ENCODE results near the gene GSTT4.

DNA sequence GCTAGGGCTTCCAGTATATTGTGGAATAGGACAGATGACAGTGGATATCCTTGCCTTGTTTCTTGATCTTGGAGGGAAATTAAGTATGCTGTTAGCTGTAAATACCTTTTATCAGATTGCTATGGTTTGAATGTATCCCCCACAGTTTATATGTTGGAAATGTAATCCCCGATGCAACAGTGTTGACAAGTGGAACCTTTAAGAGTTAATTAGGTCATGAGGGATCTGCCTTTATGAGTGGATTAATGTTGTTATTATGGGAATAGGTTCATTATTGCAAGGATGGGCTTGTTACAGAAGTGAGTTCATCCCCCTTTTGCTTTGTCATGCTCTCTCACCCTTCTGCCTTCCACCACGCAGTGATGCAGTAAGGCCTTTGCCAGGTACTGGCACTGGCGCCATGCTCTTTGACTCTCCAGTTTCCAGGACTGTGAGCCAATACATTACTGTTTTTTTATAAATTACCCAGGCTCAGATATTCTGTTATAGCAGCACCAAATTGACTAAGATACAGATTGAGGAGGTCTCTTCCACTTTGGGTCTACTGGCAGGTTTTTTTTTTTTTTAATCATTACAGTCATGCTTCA lies 22.2 kb upstream of the GSTT4 start:
- TF ChIP-seq, protein P1, sequence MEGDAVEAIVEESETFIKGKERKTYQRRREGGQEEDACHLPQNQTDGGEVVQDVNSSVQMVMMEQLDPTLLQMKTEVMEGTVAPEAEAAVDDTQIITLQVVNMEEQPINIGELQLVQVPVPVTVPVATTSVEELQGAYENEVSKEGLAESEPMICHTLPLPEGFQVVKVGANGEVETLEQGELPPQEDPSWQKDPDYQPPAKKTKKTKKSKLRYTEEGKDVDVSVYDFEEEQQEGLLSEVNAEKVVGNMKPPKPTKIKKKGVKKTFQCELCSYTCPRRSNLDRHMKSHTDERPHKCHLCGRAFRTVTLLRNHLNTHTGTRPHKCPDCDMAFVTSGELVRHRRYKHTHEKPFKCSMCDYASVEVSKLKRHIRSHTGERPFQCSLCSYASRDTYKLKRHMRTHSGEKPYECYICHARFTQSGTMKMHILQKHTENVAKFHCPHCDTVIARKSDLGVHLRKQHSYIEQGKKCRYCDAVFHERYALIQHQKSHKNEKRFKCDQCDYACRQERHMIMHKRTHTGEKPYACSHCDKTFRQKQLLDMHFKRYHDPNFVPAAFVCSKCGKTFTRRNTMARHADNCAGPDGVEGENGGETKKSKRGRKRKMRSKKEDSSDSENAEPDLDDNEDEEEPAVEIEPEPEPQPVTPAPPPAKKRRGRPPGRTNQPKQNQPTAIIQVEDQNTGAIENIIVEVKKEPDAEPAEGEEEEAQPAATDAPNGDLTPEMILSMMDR (IDR thresholded peaks at IDR 0.05) = no peak
- TF ChIP-seq POLR2AphosphoS5 (IDR thresholded peaks at IDR 0.05) (no peak), POLR2A (IDR thresholded peaks at IDR 0.05) (no peak)

All from stomach (tissue), 4 donors.